ENCODE results near the gene CADPS2.

DNA sequence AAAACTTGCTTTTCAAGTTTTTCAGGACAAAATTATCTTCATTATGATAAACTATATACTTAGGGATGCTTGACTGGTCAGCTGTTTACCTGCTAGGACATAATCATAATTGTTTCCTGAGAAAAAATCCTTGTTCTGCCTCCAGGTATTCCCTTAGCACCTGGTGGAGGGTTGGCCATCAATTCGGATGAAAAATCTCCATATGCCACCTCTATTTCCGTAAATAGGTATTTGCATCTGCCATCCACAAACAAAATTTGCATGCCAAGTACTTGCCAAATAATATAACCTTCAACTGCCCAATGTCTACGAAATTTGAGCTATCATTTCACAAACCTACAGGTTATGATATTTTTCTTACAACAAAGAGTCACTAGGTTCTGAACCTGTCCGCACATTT lies 313.6 kb downstream of the CADPS2 start:
- TF ChIP-seq SIN3A (IDR thresholded peaks at IDR 0.05; ENCODE audit: borderline replicate concordance, insufficient read depth, low read length): no peak
- TF ChIP-seq POLR2AphosphoS5 (IDR thresholded peaks at IDR 0.05; ENCODE audit: low read depth, low read length): no peak
- TF ChIP-seq, protein P1, sequence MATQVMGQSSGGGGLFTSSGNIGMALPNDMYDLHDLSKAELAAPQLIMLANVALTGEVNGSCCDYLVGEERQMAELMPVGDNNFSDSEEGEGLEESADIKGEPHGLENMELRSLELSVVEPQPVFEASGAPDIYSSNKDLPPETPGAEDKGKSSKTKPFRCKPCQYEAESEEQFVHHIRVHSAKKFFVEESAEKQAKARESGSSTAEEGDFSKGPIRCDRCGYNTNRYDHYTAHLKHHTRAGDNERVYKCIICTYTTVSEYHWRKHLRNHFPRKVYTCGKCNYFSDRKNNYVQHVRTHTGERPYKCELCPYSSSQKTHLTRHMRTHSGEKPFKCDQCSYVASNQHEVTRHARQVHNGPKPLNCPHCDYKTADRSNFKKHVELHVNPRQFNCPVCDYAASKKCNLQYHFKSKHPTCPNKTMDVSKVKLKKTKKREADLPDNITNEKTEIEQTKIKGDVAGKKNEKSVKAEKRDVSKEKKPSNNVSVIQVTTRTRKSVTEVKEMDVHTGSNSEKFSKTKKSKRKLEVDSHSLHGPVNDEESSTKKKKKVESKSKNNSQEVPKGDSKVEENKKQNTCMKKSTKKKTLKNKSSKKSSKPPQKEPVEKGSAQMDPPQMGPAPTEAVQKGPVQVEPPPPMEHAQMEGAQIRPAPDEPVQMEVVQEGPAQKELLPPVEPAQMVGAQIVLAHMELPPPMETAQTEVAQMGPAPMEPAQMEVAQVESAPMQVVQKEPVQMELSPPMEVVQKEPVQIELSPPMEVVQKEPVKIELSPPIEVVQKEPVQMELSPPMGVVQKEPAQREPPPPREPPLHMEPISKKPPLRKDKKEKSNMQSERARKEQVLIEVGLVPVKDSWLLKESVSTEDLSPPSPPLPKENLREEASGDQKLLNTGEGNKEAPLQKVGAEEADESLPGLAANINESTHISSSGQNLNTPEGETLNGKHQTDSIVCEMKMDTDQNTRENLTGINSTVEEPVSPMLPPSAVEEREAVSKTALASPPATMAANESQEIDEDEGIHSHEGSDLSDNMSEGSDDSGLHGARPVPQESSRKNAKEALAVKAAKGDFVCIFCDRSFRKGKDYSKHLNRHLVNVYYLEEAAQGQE (IDR thresholded peaks at IDR 0.05; ENCODE audit: insufficient read depth in 1 of 2, low read depth in 2 of 2, low read length in 2 of 2): no peak
- TF ChIP-seq TAF1 (IDR thresholded peaks at IDR 0.05; ENCODE audit: borderline replicate concordance, insufficient read depth, low read length): no peak

Measured in PFSK-1 (cell line).